HEK293 (cell line): Measurements from ENCODE around the gene CNOT11.

Experiments used
- CTCF ChIA-PET: fragments of 350-600 bp; formaldehyde crosslinking; extraction: SDS; loops from one replicate; lab custom pipeline; 2021; ENCODE audit warnings: antibody characterized with exemption; lab: Yijun Ruan, JAX
- POLR2A ChIA-PET: fragments of 300-600 bp; formaldehyde crosslinking; extraction: SDS; loops from one replicate; lab custom pipeline; 2020; ENCODE audit warnings: antibody characterized with exemption, inconsistent platforms; lab: Yijun Ruan, JAX
- H3K27ac ChIP-seq: fragments of 200-500 bp; sonication (Bioruptor generic); 2 replicates; pipeline ENCODE4 v1.5.1; 2014; ENCODE audit warnings: low read depth, low read length, control low read depth, inconsistent platforms; ENCODE audit errors: extremely low read depth
- H3K36me3 ChIP-seq, 2 experiments: fragments of 200-500 bp in 1 of 2; sonication (Bioruptor generic) in 1 of 2; 1 replicate in 1 of 2; 2 replicates in 1 of 2; pipeline ENCODE4 v1.5.1; 2014 to 2017; ENCODE audit warnings: inconsistent platforms in 2 of 2, low read length in 2 of 2; ENCODE audit not compliant: control insufficient read depth in 2 of 2, insufficient read depth in 1 of 2
- H3K4me1 ChIP-seq: fragments of 200-500 bp; sonication (Bioruptor generic); 2 replicates; pipeline ENCODE4 v1.5.1; 2014; ENCODE audit warnings: mild to moderate bottlenecking, low read length, inconsistent platforms; ENCODE audit not compliant: control insufficient read depth, insufficient read depth
- H3K4me3 ChIP-seq: 2 replicates; pipeline ENCODE4 v1.5.1; 2011; ENCODE audit warnings: low read depth, mild to moderate bottlenecking, control low read depth, low read length, moderate library complexity
- H3K9me3 ChIP-seq: fragments of 200-500 bp; sonication (Bioruptor generic); 2 replicates; pipeline ENCODE4 v1.5.1; 2014; ENCODE audit warnings: low read depth, low read length, inconsistent platforms; ENCODE audit not compliant: control insufficient read depth, insufficient read depth
- IKZF3 ChIP-seq: fragments of 450-650 bp; IDR thresholded peaks from 2 replicates; pipeline ENCODE4 v1.5.0; 2018; ENCODE audit warnings: missing biosample characterization, mild to moderate bottlenecking, missing genetic modification characterization, moderate library complexity
- PRDM10 ChIP-seq: fragments of 450-650 bp; formaldehyde crosslinking; IDR thresholded peaks from 2 replicates; pipeline ENCODE4 v1.5.1; 2016; ENCODE audit warnings: missing biosample characterization, missing genetic modification characterization
- PRDM4 ChIP-seq: fragments of 450-650 bp; formaldehyde crosslinking; IDR thresholded peaks from 2 replicates; pipeline ENCODE4 v1.5.1; 2017; ENCODE audit warnings: missing biosample characterization, missing genetic modification characterization
- SP2 ChIP-seq: fragments of 450-650 bp; formaldehyde crosslinking; IDR thresholded peaks from 2 replicates; pipeline ENCODE4 v1.5.1; 2016; ENCODE audit warnings: missing biosample characterization, missing genetic modification characterization
- ZBTB11 ChIP-seq: fragments of 450-650 bp; formaldehyde crosslinking; conservative IDR thresholded peaks from 2 replicates; pipeline ENCODE4 v1.5.1; 2016; ENCODE audit warnings: low read depth, missing biosample characterization, missing genetic modification characterization
- ZBTB17 ChIP-seq: fragments of 450-650 bp; formaldehyde crosslinking; IDR thresholded peaks from 2 replicates; pipeline ENCODE4 v1.5.1; 2016; ENCODE audit warnings: missing biosample characterization, missing genetic modification characterization
- ZBTB21 ChIP-seq: fragments of 450-650 bp; formaldehyde crosslinking; IDR thresholded peaks from 2 replicates; pipeline ENCODE4 v1.5.1; 2017; ENCODE audit warnings: missing biosample characterization, missing genetic modification characterization
- ZEB2 ChIP-seq: fragments of 450-650 bp; formaldehyde crosslinking; IDR thresholded peaks from 2 replicates; pipeline ENCODE4 v1.5.1; 2016; ENCODE audit warnings: missing biosample characterization, missing genetic modification characterization
- ZNF521 ChIP-seq: fragments of 450-650 bp; formaldehyde crosslinking; IDR thresholded peaks from 2 replicates; pipeline ENCODE4 v1.5.1; 2017; ENCODE audit warnings: missing biosample characterization, mild to moderate bottlenecking, missing genetic modification characterization
- ZNF560 ChIP-seq: fragments of 450-650 bp; formaldehyde crosslinking; IDR thresholded peaks from 2 replicates; pipeline ENCODE4 v1.5.1; 2017; ENCODE audit warnings: missing biosample characterization, missing genetic modification characterization, borderline replicate concordance
- ZNF692 ChIP-seq: fragments of 450-650 bp; formaldehyde crosslinking; IDR thresholded peaks from 2 replicates; pipeline ENCODE4 v1.5.1; 2016; ENCODE audit warnings: missing biosample characterization, missing genetic modification characterization

Gene CNOT11

GRCh38 chr2:101290711-101291110, 38.0 kb downstream of the CNOT11 start (continued):
- TF ChIP-seq PRDM10 (tag by site-specific recombination) = no peak
- no peak for TF ChIP-seq ZNF521 (tag by site-specific recombination)

GRCh38 chr2:101291973-101292372, 39.3 kb downstream of the CNOT11 start:
- POLR2A ChIA-PET = no interaction called here
- TF ChIP-seq ZNF560 (tag by site-specific recombination) (no peak), SP2 (no peak), ZBTB11 (tag by site-specific recombination) (no peak), ZNF692 (tag by site-specific recombination) (no peak), ZBTB17 (no peak), PRDM4 (no peak), ZBTB21 (tag by site-specific recombination) (no peak), ZEB2 (tag by site-specific recombination) (no peak)
- TF ChIP-seq, all 188 proteins: peak for 0
- peaks cover 31 to 49% of the 10 kb centered on the region in 2 experiments; a peak in 2 of 3 replicates for H3K36me3 ChIP-seq
- no peak overlapping the region for H3K4me3 ChIP-seq
- H3K4me1 ChIP-seq = no peaks in the 10 kb centered on the region
- H3K9me3 ChIP-seq = no peaks in the 10 kb centered on the region
- no peak overlapping the region for H3K27ac ChIP-seq
- CTCF ChIA-PET = no interaction called here

GRCh38 chr2:101293544-101293943, 40.9 kb downstream of the CNOT11 start:
- Histone ChIP-seq H3K36me3 (peaks cover 18 to 35% of the 10 kb centered on the region in 2 experiments; a peak in 2 of 3 replicates), H3K27ac (no peak overlapping the region), H3K4me3 (no peak overlapping the region), H3K4me1 (no peaks in the 10 kb centered on the region), H3K9me3 (no peaks in the 10 kb centered on the region)
- CTCF ChIA-PET = interaction anchor here (0.8 kb wide), 1 partner anchor 49 kb away, joined by 3 read pairs; no protein-coding TSS in a partner anchor
- no peak for TF ChIP-seq IKZF3 (tag by site-specific recombination)
- POLR2A ChIA-PET = interaction anchor here (1.6 kb wide), 1 partner anchor 15 kb away, joined by 5 read pairs; the partner anchor contains the start of gene RNF149
